Peyer's patch (tissue), 4 donors: ENCODE measurements around the gene CEP97. TPM values are rescaled to one million over a fixed set of nuclear protein-coding genes. Genes with fewer than 3 reads are reported as not detected.

Experiments used
- DNase-seq, 3 donors: peaks; one replicate each; pipeline ENCODE4 v3.0.0-alpha.2; 2017 to 2019
- H3K27ac ChIP-seq, 4 donors: fragments of 200-600 bp; sonication (generic); one replicate each; pipeline ENCODE4 v1.5.1; 2016 to 2019
- H3K27me3 ChIP-seq, 2 donors: fragments of 200-600 bp; sonication (generic); one replicate each; pipeline ENCODE4 v1.5.1; 2019
- H3K36me3 ChIP-seq, 3 donors: fragments of 200-600 bp; sonication (generic); one replicate each; pipeline ENCODE4 v1.5.1; 2016 to 2019
- H3K4me1 ChIP-seq, 4 donors: fragments of 200-600 bp; sonication (generic); one replicate each; pipeline ENCODE4 v1.5.1; 2016 to 2019
- H3K4me3 ChIP-seq, 4 donors: fragments of 200-600 bp; sonication (generic); 1 replicate in 3 of 4; 2 replicates in 1 of 4; pipeline ENCODE4 v1.5.1; 2016 to 2019; ENCODE audit warnings: mild to moderate bottlenecking in 1 of 4
- H3K9me3 ChIP-seq, 4 donors: fragments of 200-600 bp; sonication (generic); one replicate each; pipeline ENCODE4 v1.5.1; 2016 to 2019; ENCODE audit warnings: mild to moderate bottlenecking in 1 of 4
- CTCF ChIP-seq, 6 experiments: fragments of 450-650 bp in 4 of 6; fragments of 200-600 bp in 2 of 6; sonication (generic) in 1 of 6; IDR thresholded peaks; one replicate each; pipeline ENCODE4 v1.5.1; 2017 to 2019; ENCODE audit warnings: antibody characterized with exemption in 6 of 6, mild to moderate bottlenecking in 3 of 6, moderate library complexity in 1 of 6
- POLR2A ChIP-seq, 2 donors: fragments of 450-650 bp; IDR thresholded peaks; one replicate each; pipeline ENCODE4 v1.5.1; 2017; ENCODE audit warnings: antibody characterized with exemption in 2 of 2, mild to moderate bottlenecking in 2 of 2, moderate library complexity in 2 of 2
- total RNA-seq, 4 donors: library from RNA; depleted of rRNA; stranded (reverse); fragments of >200 nt; gene quantifications; one replicate each; pipeline ENCODE4 v1.1.0, GENCODE V29; 2016

Gene CEP97
- total RNA-seq, 4 donors from 2014 or later = 3.3 to 18.2 (median 4.7) TPM

- H3K27me3 ChIP-seq = no peaks in the 10 kb centered on the region
- H3K4me1 ChIP-seq = peaks cover 0 to 11% (median 6%) of the 10 kb centered on the region in 4 donors
- H3K27ac ChIP-seq = no peak overlapping the region
- H3K9me3 ChIP-seq = no peaks in the 10 kb centered on the region
- TF ChIP-seq CTCF (IDR thresholded peaks at IDR 0.05) = no peak
- TF ChIP-seq POLR2A (IDR thresholded peaks at IDR 0.05) = no peak
- H3K36me3 ChIP-seq = no peaks in the 10 kb centered on the region
- no peak overlapping the region for H3K4me3 ChIP-seq
- no peak for DNase-seq
Measured at GRCh38 chr3:101719604-101720185, 4.7 kb upstream of the CEP97 start.

- TF ChIP-seq CTCF (IDR thresholded peaks at IDR 0.05) = no peak
- no peak for TF ChIP-seq POLR2A (IDR thresholded peaks at IDR 0.05)
- no peaks in the 10 kb centered on the region for H3K9me3 ChIP-seq
- no peaks in the 10 kb centered on the region for H3K27me3 ChIP-seq
- DNase-seq = no peak
- no peak overlapping the region for H3K4me3 ChIP-seq
- peaks cover 0 to 14% (median 8%) of the 10 kb centered on the region in 4 donors for H3K4me1 ChIP-seq
- H3K36me3 ChIP-seq = no peaks in the 10 kb centered on the region
- H3K27ac ChIP-seq = peak overlapping the region in 2 of 4 donors; percentile 8 to 83
Measured at GRCh38 chr3:101720851-101721840, 3.3 kb upstream of the CEP97 start.

GRCh38 chr3:101722394-101723173, 1.8 kb upstream of the CEP97 start:
- Histone ChIP-seq H3K9me3 (no peaks in the 10 kb centered on the region), H3K27me3 (no peaks in the 10 kb centered on the region), H3K27ac (peak overlapping the region in 3 of 4 donors; percentile 35 to 83 (median 43)), H3K4me1 (peaks cover 0 to 15% (median 8%) of the 10 kb centered on the region in 4 donors), H3K4me3 (no peak overlapping the region), H3K36me3 (no peaks in the 10 kb centered on the region)
- DNase-seq = peak in 2 of 3 donors; percentile 36 to 54
- TF ChIP-seq POLR2A (IDR thresholded peaks at IDR 0.05) (no peak), CTCF (IDR thresholded peaks at IDR 0.05) (no peak)

- peak overlapping the region; percentile 64 to 81 (median 66) for H3K27ac ChIP-seq
- H3K9me3 ChIP-seq = no peaks in the 10 kb centered on the region
- peak in 1 of 6 experiments; percentile 1 for TF ChIP-seq CTCF (IDR thresholded peaks at IDR 0.05)
- no peak for TF ChIP-seq POLR2A (IDR thresholded peaks at IDR 0.05)
- peaks cover 0 to 15% (median 8%) of the 10 kb centered on the region in 4 donors for H3K4me1 ChIP-seq
- no peaks in the 10 kb centered on the region for H3K27me3 ChIP-seq
- H3K4me3 ChIP-seq = peak overlapping the region; percentile 65 to 79 (median 68)
- peak; percentile 59 to 77 (median 60) for DNase-seq
- peaks cover 0 to 12% (median 0%) of the 10 kb centered on the region in 3 donors for H3K36me3 ChIP-seq
Measured at GRCh38 chr3:101725194-101725889, 928 bp downstream of the CEP97 start.

- Histone ChIP-seq H3K36me3 (peaks cover 0 to 12% (median 0%) of the 10 kb centered on the region in 3 donors), H3K4me1 (peaks cover 0 to 15% (median 8%) of the 10 kb centered on the region in 4 donors), H3K27ac (peak overlapping the region in 1 of 4 donors; percentile 81), H3K4me3 (peak overlapping the region; percentile 65 to 79 (median 68)), H3K9me3 (no peaks in the 10 kb centered on the region), H3K27me3 (no peaks in the 10 kb centered on the region)
- no peak for DNase-seq
- no peak for TF ChIP-seq POLR2A (IDR thresholded peaks at IDR 0.05)
- TF ChIP-seq CTCF (IDR thresholded peaks at IDR 0.05) = no peak
Measured at GRCh38 chr3:101725890-101726275, 1.5 kb downstream of the CEP97 start.
